Body of pancreas (tissue), 4 donors: Measurements from ENCODE around the gene TMEM212.

Experiments
- POLR2A ChIP-seq, 3 donors: fragments of 450-650 bp; IDR thresholded peaks; one replicate each; pipeline ENCODE4 v1.6.1; 2016; ENCODE audit warnings: antibody characterized with exemption in 3 of 3, mild to moderate bottlenecking in 2 of 3
- TF ChIP-seq, protein P1 (sequence below), 7 experiments: fragments of 450-650 bp in 4 of 7; fragments of 200-600 bp in 3 of 7; sonication (generic) in 3 of 7; IDR thresholded peaks; one replicate each; pipeline ENCODE4 v1.5.1; 2016 to 2019; ENCODE audit warnings: antibody characterized with exemption in 7 of 7

DNA sequence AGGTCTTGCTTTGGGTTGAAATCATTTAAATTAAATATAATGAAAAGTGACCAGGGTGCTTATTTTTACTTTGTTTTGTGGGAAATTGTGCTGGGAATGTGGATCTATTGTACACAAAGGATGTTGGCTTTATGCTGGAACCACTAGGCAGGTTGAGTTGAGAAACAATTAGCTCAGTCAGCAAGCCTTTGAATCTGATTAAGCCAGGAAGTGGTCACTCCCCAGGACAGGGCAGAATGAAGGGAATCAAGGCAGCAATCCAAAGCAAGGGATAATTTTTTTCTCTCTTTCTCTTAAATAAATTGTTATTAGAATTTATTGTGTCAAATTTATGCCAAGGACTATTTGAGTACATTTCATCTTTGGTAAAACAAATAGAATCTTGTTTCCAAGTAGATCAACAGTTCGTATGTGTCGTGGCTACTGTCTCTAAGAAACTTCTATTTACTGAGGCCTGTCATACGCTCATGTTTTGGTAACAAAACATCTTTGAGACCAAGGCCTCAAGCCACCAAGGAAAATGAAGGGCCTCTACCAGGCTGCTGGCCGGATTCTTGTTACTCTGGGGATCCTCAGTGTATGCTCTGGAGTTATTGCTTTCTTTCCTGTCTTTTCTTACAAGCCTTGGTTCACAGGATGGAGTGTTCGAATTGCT is at the start of gene TMEM212:
- TF ChIP-seq, protein P1, sequence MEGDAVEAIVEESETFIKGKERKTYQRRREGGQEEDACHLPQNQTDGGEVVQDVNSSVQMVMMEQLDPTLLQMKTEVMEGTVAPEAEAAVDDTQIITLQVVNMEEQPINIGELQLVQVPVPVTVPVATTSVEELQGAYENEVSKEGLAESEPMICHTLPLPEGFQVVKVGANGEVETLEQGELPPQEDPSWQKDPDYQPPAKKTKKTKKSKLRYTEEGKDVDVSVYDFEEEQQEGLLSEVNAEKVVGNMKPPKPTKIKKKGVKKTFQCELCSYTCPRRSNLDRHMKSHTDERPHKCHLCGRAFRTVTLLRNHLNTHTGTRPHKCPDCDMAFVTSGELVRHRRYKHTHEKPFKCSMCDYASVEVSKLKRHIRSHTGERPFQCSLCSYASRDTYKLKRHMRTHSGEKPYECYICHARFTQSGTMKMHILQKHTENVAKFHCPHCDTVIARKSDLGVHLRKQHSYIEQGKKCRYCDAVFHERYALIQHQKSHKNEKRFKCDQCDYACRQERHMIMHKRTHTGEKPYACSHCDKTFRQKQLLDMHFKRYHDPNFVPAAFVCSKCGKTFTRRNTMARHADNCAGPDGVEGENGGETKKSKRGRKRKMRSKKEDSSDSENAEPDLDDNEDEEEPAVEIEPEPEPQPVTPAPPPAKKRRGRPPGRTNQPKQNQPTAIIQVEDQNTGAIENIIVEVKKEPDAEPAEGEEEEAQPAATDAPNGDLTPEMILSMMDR (IDR thresholded peaks at IDR 0.05) = no peak
- TF ChIP-seq POLR2A (IDR thresholded peaks at IDR 0.05) = no peak
